ENCODE results near the gene VTI1B. TPM values are rescaled to one million over a fixed set of nuclear protein-coding genes. Genes with fewer than 3 reads are reported as not detected.

VTI1B gene
- total RNA-seq, 1 donor from 2014 or later, result 69.8 TPM

GRCh38 chr14:67690011-67690410, 15.6 kb upstream of the VTI1B start:
- peaks cover 7% of the 10 kb centered on the region for H3K36me3 ChIP-seq

DNA sequence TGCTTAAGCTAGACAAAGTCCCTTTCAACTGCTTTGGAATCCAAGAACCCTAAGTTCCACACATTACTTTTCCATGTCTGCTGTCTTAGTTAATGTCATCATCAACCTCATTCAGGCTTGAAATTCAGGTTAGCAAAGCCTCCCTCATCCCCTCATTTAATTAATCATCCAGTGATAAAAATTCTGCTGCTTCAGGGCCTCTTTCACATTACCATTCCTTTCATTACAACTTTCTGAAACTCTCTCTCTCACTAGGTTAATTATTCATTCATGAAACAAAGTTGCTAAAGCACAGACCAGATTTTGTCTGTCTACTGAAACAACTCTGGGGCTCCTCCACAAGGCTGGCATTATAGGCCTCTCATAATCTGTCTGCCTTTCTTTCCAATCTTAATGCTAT, 9.4 kb upstream of the VTI1B start:
- H3K9me3 ChIP-seq (ENCODE audit: low read depth), result no peaks in the 10 kb centered on the region
- Mint-ChIP-seq H3K4me3 (no peak overlapping the region), H3K9me3 (no peaks in the 10 kb centered on the region), H3K27ac (no peak overlapping the region), H3K36me3 (peaks cover 53% of the 10 kb centered on the region), H3K4me1 (no peaks in the 10 kb centered on the region), H3K27me3 (ENCODE audit: insufficient read depth, low read depth) (peaks cover 2% of the 10 kb centered on the region)
- peaks cover 16% of the 10 kb centered on the region for H3K36me3 ChIP-seq
- H3K4me2 ChIP-seq, result no peak overlapping the region
- no peak overlapping the region for H3K9ac ChIP-seq
- H2AFZ ChIP-seq (replicated peaks), result no peak overlapping the region
- H4K20me1 ChIP-seq (ENCODE audit: low read depth), result peaks cover 36% of the 10 kb centered on the region
- no peak for TF ChIP-seq EZH2phosphoT487 (IDR thresholded peaks at IDR 0.05)
- no peak for TF ChIP-seq EZH2 (IDR thresholded peaks at IDR 0.05)
- TF ChIP-seq, protein P1, sequence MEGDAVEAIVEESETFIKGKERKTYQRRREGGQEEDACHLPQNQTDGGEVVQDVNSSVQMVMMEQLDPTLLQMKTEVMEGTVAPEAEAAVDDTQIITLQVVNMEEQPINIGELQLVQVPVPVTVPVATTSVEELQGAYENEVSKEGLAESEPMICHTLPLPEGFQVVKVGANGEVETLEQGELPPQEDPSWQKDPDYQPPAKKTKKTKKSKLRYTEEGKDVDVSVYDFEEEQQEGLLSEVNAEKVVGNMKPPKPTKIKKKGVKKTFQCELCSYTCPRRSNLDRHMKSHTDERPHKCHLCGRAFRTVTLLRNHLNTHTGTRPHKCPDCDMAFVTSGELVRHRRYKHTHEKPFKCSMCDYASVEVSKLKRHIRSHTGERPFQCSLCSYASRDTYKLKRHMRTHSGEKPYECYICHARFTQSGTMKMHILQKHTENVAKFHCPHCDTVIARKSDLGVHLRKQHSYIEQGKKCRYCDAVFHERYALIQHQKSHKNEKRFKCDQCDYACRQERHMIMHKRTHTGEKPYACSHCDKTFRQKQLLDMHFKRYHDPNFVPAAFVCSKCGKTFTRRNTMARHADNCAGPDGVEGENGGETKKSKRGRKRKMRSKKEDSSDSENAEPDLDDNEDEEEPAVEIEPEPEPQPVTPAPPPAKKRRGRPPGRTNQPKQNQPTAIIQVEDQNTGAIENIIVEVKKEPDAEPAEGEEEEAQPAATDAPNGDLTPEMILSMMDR (IDR thresholded peaks at IDR 0.05), result no peak
- H3K4me1 ChIP-seq, result no peaks in the 10 kb centered on the region
- no peaks in the 10 kb centered on the region for H3F3A ChIP-seq (ENCODE audit: low read depth)
- no peak for DNase-seq (ENCODE audit: low spot score)
- no peaks in the 10 kb centered on the region for H3K27me3 ChIP-seq
- no peak overlapping the region for H3K4me3 ChIP-seq
- peaks cover 54% of the 10 kb centered on the region for H3K79me2 ChIP-seq (ENCODE audit: low read depth)
- H3K27ac ChIP-seq, result no peak overlapping the region

More at GRCh38 chr14:67690011-67690410, 15.6 kb upstream of the VTI1B start:
- no peaks in the 10 kb centered on the region for H3F3A ChIP-seq (ENCODE audit: low read depth)
- no peaks in the 10 kb centered on the region for H3K27me3 ChIP-seq
- Mint-ChIP-seq H3K36me3 (peaks cover 50% of the 10 kb centered on the region), H3K4me3 (no peak overlapping the region), H3K4me1 (peaks cover 10% of the 10 kb centered on the region), H3K27ac (no peak overlapping the region), H3K9me3 (no peaks in the 10 kb centered on the region), H3K27me3 (ENCODE audit: insufficient read depth, low read depth) (peaks cover 2% of the 10 kb centered on the region)
- H3K27ac ChIP-seq, result no peak overlapping the region
- H2AFZ ChIP-seq (replicated peaks), result no peak overlapping the region
- H3K79me2 ChIP-seq (ENCODE audit: low read depth), result peaks cover 76% of the 10 kb centered on the region
- no peak overlapping the region for H3K4me3 ChIP-seq
- TF ChIP-seq, protein P1 (IDR thresholded peaks at IDR 0.05), result no peak
- no peak for TF ChIP-seq EZH2phosphoT487 (IDR thresholded peaks at IDR 0.05)
- no peak for TF ChIP-seq EZH2 (IDR thresholded peaks at IDR 0.05)
- H3K9ac ChIP-seq, result no peak overlapping the region
- no peaks in the 10 kb centered on the region for H3K9me3 ChIP-seq (ENCODE audit: low read depth)
- DNase-seq (ENCODE audit: low spot score), result no peak
- H3K4me1 ChIP-seq, result peaks cover 17% of the 10 kb centered on the region
- H4K20me1 ChIP-seq (ENCODE audit: low read depth), result peaks cover 56% of the 10 kb centered on the region
- H3K4me2 ChIP-seq, result no peak overlapping the region

GRCh38 chr14:67680941-67681340, 6.5 kb upstream of the VTI1B start:
- Mint-ChIP-seq H3K4me3 (no peak overlapping the region), H3K27me3 (ENCODE audit: insufficient read depth, low read depth) (peaks cover 2% of the 10 kb centered on the region), H3K27ac (no peak overlapping the region), H3K36me3 (peaks cover 47% of the 10 kb centered on the region), H3K4me1 (no peaks in the 10 kb centered on the region), H3K9me3 (no peaks in the 10 kb centered on the region)
- no peak for DNase-seq (ENCODE audit: low spot score)
- Histone ChIP-seq H4K20me1 (ENCODE audit: low read depth) (peaks cover 35% of the 10 kb centered on the region), H3K79me2 (ENCODE audit: low read depth) (peaks cover 44% of the 10 kb centered on the region), H3F3A (ENCODE audit: low read depth) (peaks cover 17% of the 10 kb centered on the region), H3K4me3 (no peak overlapping the region), H3K9ac (no peak overlapping the region), H3K36me3 (peaks cover 16% of the 10 kb centered on the region), H2AFZ (replicated peaks) (no peak overlapping the region), H3K4me1 (no peaks in the 10 kb centered on the region), H3K4me2 (no peak overlapping the region), H3K27ac (no peak overlapping the region), H3K9me3 (ENCODE audit: low read depth) (no peaks in the 10 kb centered on the region), H3K27me3 (no peaks in the 10 kb centered on the region)
- TF ChIP-seq EZH2phosphoT487 (IDR thresholded peaks at IDR 0.05), result no peak
- no peak for TF ChIP-seq EZH2 (IDR thresholded peaks at IDR 0.05)
- TF ChIP-seq, protein P1 (IDR thresholded peaks at IDR 0.05), result no peak

All from neural progenitor cell (in vitro differentiated cells).